GM18867 (cell line): Measurements from ENCODE around the gene ZNF143.
"Not testable (repeated sequence)": the region's sequence is repeated elsewhere in the genome, so short reads cannot be mapped to it uniquely, and the experiment has no call there.

Experiments used
- ATAC-seq: cut with Tn5 transposase; IDR thresholded peaks from one replicate; pipeline ENCODE4 v1.9.1; 2021; ENCODE audit warnings: mild to moderate bottlenecking, moderate library complexity; ENCODE audit not compliant: unreplicated experiment

ZNF143 gene

GRCh38 chr11:9460322-9461062 is at the start of gene ZNF143:
TSS of gene ZNF143 (plus strand) at chr11:9461012. CDS start at chr11:9471309, 10,297 bp downstream.
- peak; percentile 82 for ATAC-seq

- ATAC-seq, result no peak
Observed at GRCh38 chr11:9428706-9429105, 32.1 kb upstream of the ZNF143 start.

- no peak for ATAC-seq
Observed at GRCh38 chr11:9438611-9439010, 22.2 kb upstream of the ZNF143 start.

GRCh38 chr11:9446230-9446629 is 14.6 kb upstream of the ZNF143 start:
- ATAC-seq, result no peak

- no peak for ATAC-seq
Observed at GRCh38 chr11:9448576-9449352, 12.0 kb upstream of the ZNF143 start.

GRCh38 chr11:9452023-9452422 is 8.8 kb upstream of the ZNF143 start:
- ATAC-seq, result not testable (repeated sequence)

- no peak for ATAC-seq
Observed at GRCh38 chr11:9455722-9456121, 5.1 kb upstream of the ZNF143 start.

- ATAC-seq, result no peak
Observed at GRCh38 chr11:9459667-9460321, 1.0 kb upstream of the ZNF143 start.

- peak; percentile 54 for ATAC-seq
Observed at GRCh38 chr11:9461063-9461759, 399 bp downstream of the ZNF143 start.

GRCh38 chr11:9461760-9462134 is 935 bp downstream of the ZNF143 start:
- ATAC-seq, result no peak

- no peak for ATAC-seq
Observed at GRCh38 chr11:9462172-9462799, 1.5 kb downstream of the ZNF143 start.

- no peak for ATAC-seq
Observed at GRCh38 chr11:9462806-9463537, 2.2 kb downstream of the ZNF143 start.

GRCh38 chr11:9470765-9471164 is 10.0 kb downstream of the ZNF143 start:
- ATAC-seq, result no peak

- no peak for ATAC-seq
Observed at GRCh38 chr11:9473408-9473807, 12.6 kb downstream of the ZNF143 start.

GRCh38 chr11:9479899-9480298 is 19.1 kb downstream of the ZNF143 start:
- ATAC-seq, result no peak

- ATAC-seq, result no peak
Observed at GRCh38 chr11:9489080-9489765, 28.4 kb downstream of the ZNF143 start.

GRCh38 chr11:9490376-9490775 is 29.6 kb downstream of the ZNF143 start:
- no peak for ATAC-seq

- ATAC-seq, result no peak
Observed at GRCh38 chr11:9493492-9493891, 32.7 kb downstream of the ZNF143 start.

- no peak for ATAC-seq
Observed at GRCh38 chr11:9494316-9494715, 33.5 kb downstream of the ZNF143 start.
